HEK293T (cell line): ENCODE data around the gene RIBC2.

Experiments used
- CTCF ChIA-PET: fragments of 350-600 bp; formaldehyde crosslinking; extraction: SDS; loops from one replicate; lab custom pipeline; 2021; ENCODE audit warnings: antibody characterized with exemption, inconsistent platforms; lab: Yijun Ruan, JAX
- POLR2A ChIA-PET: fragments of 350-600 bp; formaldehyde crosslinking; extraction: SDS; loops from one replicate; lab custom pipeline; 2020; ENCODE audit warnings: antibody characterized with exemption, inconsistent platforms; lab: Yijun Ruan, JAX
- DNase-seq: peaks from one replicate; pipeline ENCODE4 v3.0.0; 2012; ENCODE audit warnings: mixed read lengths; ENCODE audit errors: extremely low spot score
- ARNT ChIP-seq: fragments of 450-650 bp; IDR thresholded peaks from 2 replicates; pipeline ENCODE4 v1.6.1; 2017; ENCODE audit warnings: mild to moderate bottlenecking
- BHLHE40 ChIP-seq: fragments of 450-650 bp; IDR thresholded peaks from 2 replicates; pipeline ENCODE4 v1.6.1; 2016; ENCODE audit warnings: mild to moderate bottlenecking, moderate library complexity, borderline replicate concordance
- CTBP1 ChIP-seq: fragments of 450-650 bp; IDR thresholded peaks from 2 replicates; pipeline ENCODE4 v1.6.1; 2016; ENCODE audit warnings: borderline replicate concordance
- ELF4 ChIP-seq: fragments of 450-650 bp; IDR thresholded peaks from 2 replicates; pipeline ENCODE4 v1.6.1; 2017; ENCODE audit warnings: antibody characterized with exemption
- FOXA1 ChIP-seq: fragments of 450-650 bp; IDR thresholded peaks from 2 replicates; pipeline ENCODE4 v1.6.1; 2016; ENCODE audit warnings: mild to moderate bottlenecking
- FOXK2 ChIP-seq: fragments of 450-650 bp; IDR thresholded peaks from 2 replicates; pipeline ENCODE4 v1.6.1; 2016; ENCODE audit warnings: mild to moderate bottlenecking
- FOXM1 ChIP-seq: fragments of 450-650 bp; IDR thresholded peaks from 2 replicates; pipeline ENCODE4 v1.6.1; 2017; ENCODE audit warnings: mild to moderate bottlenecking, borderline replicate concordance
- HDGF ChIP-seq: fragments of 450-650 bp; IDR thresholded peaks from 2 replicates; pipeline ENCODE4 v1.6.1; 2017; ENCODE audit warnings: antibody characterized with exemption, borderline replicate concordance
- L3MBTL2 ChIP-seq: fragments of 450-650 bp; conservative IDR thresholded peaks from 2 replicates; pipeline ENCODE4 v1.6.1; 2016; ENCODE audit warnings: mild to moderate bottlenecking
- LEF1 ChIP-seq: fragments of 450-650 bp; IDR thresholded peaks from 2 replicates; pipeline ENCODE4 v1.6.1; 2017; ENCODE audit warnings: mild to moderate bottlenecking, borderline replicate concordance
- NFRKB ChIP-seq: fragments of 450-650 bp; IDR thresholded peaks from 2 replicates; pipeline ENCODE4 v1.6.1; 2016; ENCODE audit warnings: mild to moderate bottlenecking, moderate library complexity
- PKNOX1 ChIP-seq: fragments of 450-650 bp; IDR thresholded peaks from 2 replicates; pipeline ENCODE4 v1.6.1; 2016
- SP1 ChIP-seq: fragments of 450-650 bp; IDR thresholded peaks from 2 replicates; pipeline ENCODE4 v1.6.1; 2017
- SUZ12 ChIP-seq: fragments of 450-650 bp; IDR thresholded peaks from 2 replicates; pipeline ENCODE4 v1.6.1; 2016; ENCODE audit warnings: mild to moderate bottlenecking
- TARDBP ChIP-seq: fragments of 450-650 bp; IDR thresholded peaks from 2 replicates; pipeline ENCODE4 v1.6.1; 2016
- ZNF384 ChIP-seq: fragments of 450-650 bp; IDR thresholded peaks from 2 replicates; pipeline ENCODE4 v1.6.1; 2016

RIBC2 gene

DNA sequence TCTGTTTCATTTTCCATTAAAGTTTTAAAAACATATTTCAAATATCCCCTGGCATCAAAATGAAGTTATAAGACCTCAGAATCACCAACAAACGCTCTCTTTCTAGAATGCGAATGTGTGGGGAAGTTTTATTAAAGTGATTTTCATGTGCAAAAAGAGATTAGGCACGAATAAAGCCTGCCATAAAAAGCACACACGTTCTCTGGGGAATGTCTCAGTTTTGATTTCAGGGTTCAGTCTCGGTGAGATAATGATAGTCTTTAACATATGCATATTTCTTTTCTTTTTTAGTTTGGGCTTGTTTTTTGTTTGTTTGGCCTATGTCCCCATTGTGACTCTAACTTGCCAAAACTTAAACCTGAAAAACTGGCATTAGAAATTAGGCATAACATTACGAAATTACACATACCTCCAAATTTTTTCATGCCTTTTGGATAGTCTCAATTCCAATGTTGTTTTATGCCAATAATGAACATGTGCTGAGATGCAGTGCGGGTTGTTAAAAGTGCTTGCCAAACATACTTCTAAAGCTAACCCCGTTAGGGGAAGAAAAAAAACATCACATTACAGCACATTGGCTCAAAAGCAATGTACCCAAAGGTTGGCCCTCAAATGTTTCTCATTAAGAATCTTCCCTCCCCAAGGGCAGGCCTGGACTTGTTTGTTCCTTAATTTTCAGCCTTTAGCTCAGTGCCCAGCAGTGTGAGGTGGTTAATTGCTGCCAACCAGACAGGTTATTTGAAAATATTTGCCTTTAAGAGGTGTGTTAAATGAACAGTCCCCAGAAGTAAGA, 56.0 kb downstream of the RIBC2 start:
- ChIA-PET POLR2A (interaction anchor here (1.1 kb wide), 2 partner anchors 35 to 64 kb away, joined by 3 read pairs; no protein-coding TSS in a partner anchor), CTCF (interaction anchor here (1.6 kb wide), 1 partner anchor 12 kb away, joined by 4 read pairs; no protein-coding TSS in a partner anchor)
- DNase-seq = no peak

DNA sequence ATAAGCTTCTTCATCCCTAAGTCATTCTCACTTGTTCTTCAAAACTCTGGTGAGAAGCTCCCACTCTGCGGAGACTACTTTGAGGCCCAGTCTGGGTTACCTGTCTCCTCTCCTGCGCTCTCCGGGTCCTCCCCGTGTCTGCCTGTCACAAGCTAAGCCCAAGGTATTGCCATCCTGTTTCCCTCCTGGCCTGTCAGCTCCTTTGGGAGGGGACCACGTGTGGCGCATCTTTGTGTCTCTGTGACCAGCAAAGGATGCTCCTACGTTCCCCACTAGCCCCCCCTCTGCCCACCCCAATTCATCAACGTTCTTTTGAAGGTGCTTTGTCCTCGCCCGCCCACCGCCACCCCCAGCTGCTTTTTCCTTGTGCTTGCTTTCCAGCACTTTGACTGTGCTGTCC, 57.4 kb downstream of the RIBC2 start:
- CTCF ChIA-PET = interaction anchor here (1.0 to 1.6 kb wide), 2 partner anchors 10 to 11 kb away, joined by 4 read pairs; no protein-coding TSS in a partner anchor
- no peak for DNase-seq
- POLR2A ChIA-PET = interaction anchor here (1.1 kb wide), 1 partner anchor 33 kb away, joined by 3 read pairs; no protein-coding TSS in a partner anchor
- TF ChIP-seq BHLHE40 (no peak), L3MBTL2 (no peak)

More for the DNA sequence above, 56.0 kb downstream of the RIBC2 start:
- TF ChIP-seq L3MBTL2 = no peak
- no peak for TF ChIP-seq TARDBP
- TF ChIP-seq FOXK2 = no peak
- TF ChIP-seq HDGF = no peak
- TF ChIP-seq LEF1 = no peak
- TF ChIP-seq BHLHE40 = no peak
- no peak for TF ChIP-seq ZNF384
- TF ChIP-seq CTBP1 = no peak
- no peak for TF ChIP-seq FOXM1

GRCh38 chr22:45472426-45472825, 58.9 kb downstream of the RIBC2 start:
- CTCF ChIA-PET = interaction anchor here (0.6 kb wide), 1 partner anchor 98 kb away, joined by 4 read pairs; no protein-coding TSS in a partner anchor
- no peak for DNase-seq
- POLR2A ChIA-PET = no interaction called here
- no peak for TF ChIP-seq FOXK2

GRCh38 chr22:45473626-45474237, 60.2 kb downstream of the RIBC2 start:
- POLR2A ChIA-PET = no interaction called here

GRCh38 chr22:45475063-45475747, 61.7 kb downstream of the RIBC2 start:
- CTCF ChIA-PET = no interaction called here
- no peak for TF ChIP-seq CTBP1
- POLR2A ChIA-PET = no interaction called here

More at GRCh38 chr22:45473626-45474237, 60.2 kb downstream of the RIBC2 start:
- no peak for DNase-seq
- CTCF ChIA-PET = interaction anchor here (0.6 kb wide), 3 partner anchors 15 to 509 kb away, joined by 3 read pairs; no protein-coding TSS in a partner anchor
- TF ChIP-seq HDGF = no peak

DNA sequence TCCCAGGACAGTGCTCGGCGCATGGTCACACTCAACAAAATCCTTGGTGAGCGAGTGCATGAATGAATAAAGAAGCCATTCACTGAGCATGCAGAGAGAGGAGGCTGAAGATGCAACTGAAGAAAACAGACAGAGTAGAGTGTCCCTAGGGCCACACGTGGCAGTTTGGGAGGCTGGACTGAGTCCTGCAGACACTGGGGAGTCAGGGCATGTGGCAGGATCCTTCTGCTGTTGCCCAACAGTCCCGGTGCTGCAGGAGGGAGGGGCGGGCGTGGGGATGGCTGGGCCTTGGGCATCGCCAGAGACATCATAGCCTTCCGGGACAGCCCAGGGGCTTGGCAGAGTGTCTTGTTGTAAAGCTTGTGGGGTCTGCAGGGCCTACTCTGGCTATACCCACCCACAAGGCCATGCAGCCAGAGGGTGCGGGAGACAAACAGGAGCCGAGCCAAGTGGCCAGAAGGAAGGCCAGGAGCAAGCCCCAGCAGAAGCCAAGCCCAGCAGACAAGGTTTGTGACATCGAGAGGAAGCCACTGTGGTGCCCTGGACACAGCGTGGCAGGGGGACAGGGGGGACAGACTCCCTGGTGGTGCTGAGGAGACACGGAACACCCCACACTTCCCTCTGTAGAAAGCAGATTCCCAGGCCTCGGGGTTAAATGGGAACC, 62.5 kb downstream of the RIBC2 start:
- DNase-seq = no peak
- ChIA-PET POLR2A (no interaction called here), CTCF (no interaction called here)
- TF ChIP-seq ZNF384 (no peak), ARNT (no peak), ELF4 (no peak), TARDBP (no peak), NFRKB (no peak), LEF1 (no peak), CTBP1 (no peak), FOXK2 (no peak), SUZ12 (no peak), BHLHE40 (no peak), L3MBTL2 (no peak), PKNOX1 (no peak), HDGF (no peak), SP1 (no peak)

More at GRCh38 chr22:45475063-45475747, 61.7 kb downstream of the RIBC2 start:
- no peak for DNase-seq

- CTCF ChIA-PET = no interaction called here
- POLR2A ChIA-PET = no interaction called here
- DNase-seq = no peak
- TF ChIP-seq HDGF (no peak), NFRKB (no peak), SUZ12 (no peak), ZNF384 (no peak), BHLHE40 (no peak), TARDBP (no peak), FOXM1 (no peak), ARNT (no peak), FOXA1 (no peak), LEF1 (no peak), FOXK2 (no peak), ELF4 (no peak), SP1 (no peak)
These were observed 63.3 kb downstream of the RIBC2 start for GRCh38 chr22:45476814-45477213.
